HG02885 (cell line): ENCODE results near the gene PCCB.
A peak's percentile ranks its signal among the peaks of the same experiment; 100 is the strongest.
"Not testable (repeated sequence)": the region's sequence is repeated elsewhere in the genome, so short reads cannot be mapped to it uniquely, and the experiment has no call there.

Experiments
- ATAC-seq: cut with Tn5 transposase; IDR thresholded peaks from one replicate; pipeline ENCODE4 v1.9.1; 2021; ENCODE audit warnings: mild to moderate bottlenecking; ENCODE audit not compliant: unreplicated experiment, poor library complexity

The PCCB gene

GRCh38 chr3:136311261-136311660, 61.1 kb downstream of the PCCB start:
- ATAC-seq, result no peak

GRCh38 chr3:136311968-136312367, 61.8 kb downstream of the PCCB start:
- ATAC-seq, result no peak

- ATAC-seq, result no peak
Measured at GRCh38 chr3:136326316-136326715, 76.2 kb downstream of the PCCB start.

GRCh38 chr3:136327671-136328070, 77.5 kb downstream of the PCCB start:
- no peak for ATAC-seq

- ATAC-seq, result no peak
Measured at GRCh38 chr3:136329593-136329992, 79.5 kb downstream of the PCCB start.

- no peak for ATAC-seq
Measured at GRCh38 chr3:136330900-136331299, 80.8 kb downstream of the PCCB start.

GRCh38 chr3:136332302-136332701, 82.2 kb downstream of the PCCB start:
- no peak for ATAC-seq

- ATAC-seq, result no peak
Measured at GRCh38 chr3:136332776-136333175, 82.6 kb downstream of the PCCB start.

GRCh38 chr3:136334209-136334608, 84.1 kb downstream of the PCCB start:
- no peak for ATAC-seq

GRCh38 chr3:136334726-136335125, 84.6 kb downstream of the PCCB start:
- ATAC-seq, result not testable (repeated sequence)

- ATAC-seq, result no peak
Measured at GRCh38 chr3:136336329-136337100, 86.4 kb downstream of the PCCB start.

GRCh38 chr3:136343446-136343845, 93.3 kb downstream of the PCCB start:
- no peak for ATAC-seq

GRCh38 chr3:136343873-136344555, 93.9 kb downstream of the PCCB start:
- ATAC-seq, result no peak

- ATAC-seq, result no peak
Measured at GRCh38 chr3:136346486-136346885, 96.3 kb downstream of the PCCB start.

- no peak for ATAC-seq
Measured at GRCh38 chr3:136350132-136350531, 100.0 kb downstream of the PCCB start.

- no peak for ATAC-seq
Measured at GRCh38 chr3:136350557-136350956, 100.4 kb downstream of the PCCB start.

GRCh38 chr3:136351351-136351750, 101.2 kb downstream of the PCCB start:
- no peak for ATAC-seq

GRCh38 chr3:136351905-136352304, 101.8 kb downstream of the PCCB start:
- no peak for ATAC-seq

GRCh38 chr3:136353461-136353860, 103.3 kb downstream of the PCCB start:
- ATAC-seq, result peak; percentile 65

- ATAC-seq, result no peak
Measured at GRCh38 chr3:136366289-136366688, 116.1 kb downstream of the PCCB start.

- not testable (repeated sequence) for ATAC-seq
Measured at GRCh38 chr3:136375800-136376199, 125.7 kb downstream of the PCCB start.

- ATAC-seq, result no peak
Measured at GRCh38 chr3:136377508-136377907, 127.4 kb downstream of the PCCB start.
